ENCODE data around the gene SCN2B. TPM values are rescaled to one million over a fixed set of nuclear protein-coding genes. Genes with fewer than 3 reads are reported as not detected.
A peak's percentile ranks its signal among the peaks of the same experiment; 100 is the strongest.

The SCN2B gene
- polyA plus RNA-seq, 1 donor = 1.3 TPM

GRCh38 chr11:118175031-118175992, 1.1 kb downstream of the SCN2B start:
- Histone ChIP-seq H3K27me3 (ENCODE audit: control insufficient read depth, insufficient read depth, low read length) (peaks cover 31% of the 10 kb centered on the region), H3K4me1 (ENCODE audit: control insufficient read depth, insufficient read depth, low read length) (peaks cover 12% of the 10 kb centered on the region), H3K4me3 (ENCODE audit: low read length) (peak overlapping the region; percentile 30), H3K9me3 (ENCODE audit: control insufficient read depth, low read depth, low read length) (no peaks in the 10 kb centered on the region), H3K36me3 (ENCODE audit: control insufficient read depth, insufficient read depth, low read length) (no peaks in the 10 kb centered on the region), H3K27ac (ENCODE audit: low read length) (no peak overlapping the region)
- DNase-seq = no peak
- 83% methylated on average over 2 of the region's 13 CpGs for WGBS (ENCODE audit: insufficient coverage, low lambda C conversion rate)

GRCh38 chr11:118174006-118174567, 2.4 kb downstream of the SCN2B start:
- WGBS (ENCODE audit: insufficient coverage, low lambda C conversion rate) = no CpG with 5 or more reads among the region's 9 CpGs
- Histone ChIP-seq H3K27me3 (ENCODE audit: control insufficient read depth, insufficient read depth, low read length) (peaks cover 40% of the 10 kb centered on the region), H3K4me3 (ENCODE audit: low read length) (no peak overlapping the region), H3K4me1 (ENCODE audit: control insufficient read depth, insufficient read depth, low read length) (peaks cover 16% of the 10 kb centered on the region), H3K27ac (ENCODE audit: low read length) (no peak overlapping the region), H3K9me3 (ENCODE audit: control insufficient read depth, low read depth, low read length) (no peaks in the 10 kb centered on the region), H3K36me3 (ENCODE audit: control insufficient read depth, insufficient read depth, low read length) (no peaks in the 10 kb centered on the region)
- DNase-seq = no peak

- Histone ChIP-seq H3K4me1 (ENCODE audit: control insufficient read depth, insufficient read depth, low read length) (peaks cover 22% of the 10 kb centered on the region), H3K27ac (ENCODE audit: low read length) (no peak overlapping the region), H3K27me3 (ENCODE audit: control insufficient read depth, insufficient read depth, low read length) (peaks cover 42% of the 10 kb centered on the region), H3K9me3 (ENCODE audit: control insufficient read depth, low read depth, low read length) (no peaks in the 10 kb centered on the region), H3K4me3 (ENCODE audit: low read length) (no peak overlapping the region), H3K36me3 (ENCODE audit: control insufficient read depth, insufficient read depth, low read length) (no peaks in the 10 kb centered on the region)
- DNase-seq = no peak
- WGBS (ENCODE audit: insufficient coverage, low lambda C conversion rate) = no CpG with 5 or more reads among the region's 9 CpGs
Observed at GRCh38 chr11:118172356-118172755, 4.1 kb downstream of the SCN2B start.

- H3K9me3 ChIP-seq (ENCODE audit: control insufficient read depth, low read depth, low read length) = no peaks in the 10 kb centered on the region
- H3K27me3 ChIP-seq (ENCODE audit: control insufficient read depth, insufficient read depth, low read length) = peaks cover 44% of the 10 kb centered on the region
Observed at GRCh38 chr11:118171269-118172062, 5.0 kb downstream of the SCN2B start.

GRCh38 chr11:118170882-118171268, 5.6 kb downstream of the SCN2B start:
- Histone ChIP-seq H3K27ac (ENCODE audit: low read length) (no peak overlapping the region), H3K4me3 (ENCODE audit: low read length) (no peak overlapping the region), H3K9me3 (ENCODE audit: control insufficient read depth, low read depth, low read length) (no peaks in the 10 kb centered on the region), H3K4me1 (ENCODE audit: control insufficient read depth, insufficient read depth, low read length) (peaks cover 22% of the 10 kb centered on the region), H3K27me3 (ENCODE audit: control insufficient read depth, insufficient read depth, low read length) (peaks cover 40% of the 10 kb centered on the region), H3K36me3 (ENCODE audit: control insufficient read depth, insufficient read depth, low read length) (no peaks in the 10 kb centered on the region)
- DNase-seq = no peak
- no CpG with 5 or more reads among the region's 8 CpGs for WGBS (ENCODE audit: insufficient coverage, low lambda C conversion rate)

More at GRCh38 chr11:118171269-118172062, 5.0 kb downstream of the SCN2B start:
- Histone ChIP-seq H3K4me3 (ENCODE audit: low read length) (no peak overlapping the region), H3K27ac (ENCODE audit: low read length) (no peak overlapping the region), H3K4me1 (ENCODE audit: control insufficient read depth, insufficient read depth, low read length) (peaks cover 22% of the 10 kb centered on the region), H3K36me3 (ENCODE audit: control insufficient read depth, insufficient read depth, low read length) (no peaks in the 10 kb centered on the region)
- peak; percentile 55 to 66 for DNase-seq
- no CpG with 5 or more reads among the region's 29 CpGs for WGBS (ENCODE audit: insufficient coverage, low lambda C conversion rate)

GRCh38 chr11:118170231-118170630, 6.2 kb downstream of the SCN2B start:
- 100% methylated on average over 1 of the region's 9 CpGs for WGBS (ENCODE audit: insufficient coverage, low lambda C conversion rate)
- DNase-seq = no peak
- no peaks in the 10 kb centered on the region for H3K9me3 ChIP-seq (ENCODE audit: control insufficient read depth, low read depth, low read length)

GRCh38 chr11:118169300-118170140, 6.9 kb downstream of the SCN2B start:
- Histone ChIP-seq H3K27ac (ENCODE audit: low read length) (no peak overlapping the region), H3K27me3 (ENCODE audit: control insufficient read depth, insufficient read depth, low read length) (peaks cover 42% of the 10 kb centered on the region), H3K4me1 (ENCODE audit: control insufficient read depth, insufficient read depth, low read length) (peaks cover 18% of the 10 kb centered on the region), H3K36me3 (ENCODE audit: control insufficient read depth, insufficient read depth, low read length) (no peaks in the 10 kb centered on the region), H3K4me3 (ENCODE audit: low read length) (no peak overlapping the region), H3K9me3 (ENCODE audit: control insufficient read depth, low read depth, low read length) (no peaks in the 10 kb centered on the region)
- DNase-seq = no peak
- no CpG with 5 or more reads among the region's 7 CpGs for WGBS (ENCODE audit: insufficient coverage, low lambda C conversion rate)

More at GRCh38 chr11:118170231-118170630, 6.2 kb downstream of the SCN2B start:
- peaks cover 37% of the 10 kb centered on the region for H3K27me3 ChIP-seq (ENCODE audit: control insufficient read depth, insufficient read depth, low read length)
- H3K36me3 ChIP-seq (ENCODE audit: control insufficient read depth, insufficient read depth, low read length) = no peaks in the 10 kb centered on the region
- no peak overlapping the region for H3K4me3 ChIP-seq (ENCODE audit: low read length)
- peaks cover 22% of the 10 kb centered on the region for H3K4me1 ChIP-seq (ENCODE audit: control insufficient read depth, insufficient read depth, low read length)
- no peak overlapping the region for H3K27ac ChIP-seq (ENCODE audit: low read length)

GRCh38 chr11:118168751-118169150, 7.7 kb downstream of the SCN2B start:
- Histone ChIP-seq H3K4me1 (ENCODE audit: control insufficient read depth, insufficient read depth, low read length) (peaks cover 18% of the 10 kb centered on the region), H3K27me3 (ENCODE audit: control insufficient read depth, insufficient read depth, low read length) (peaks cover 48% of the 10 kb centered on the region), H3K4me3 (ENCODE audit: low read length) (no peak overlapping the region), H3K36me3 (ENCODE audit: control insufficient read depth, insufficient read depth, low read length) (no peaks in the 10 kb centered on the region), H3K9me3 (ENCODE audit: control insufficient read depth, low read depth, low read length) (no peaks in the 10 kb centered on the region), H3K27ac (ENCODE audit: low read length) (no peak overlapping the region)
- WGBS (ENCODE audit: insufficient coverage, low lambda C conversion rate) = no CpG with 5 or more reads among the region's 3 CpGs
- DNase-seq = peak; percentile 64

GRCh38 chr11:118168316-118168715, 8.1 kb downstream of the SCN2B start:
- peaks cover 50% of the 10 kb centered on the region for H3K27me3 ChIP-seq (ENCODE audit: control insufficient read depth, insufficient read depth, low read length)
- WGBS (ENCODE audit: insufficient coverage, low lambda C conversion rate) = no CpG with 5 or more reads among the region's 8 CpGs

More at GRCh38 chr11:118168316-118168715, 8.1 kb downstream of the SCN2B start:
- Histone ChIP-seq H3K4me3 (ENCODE audit: low read length) (no peak overlapping the region), H3K4me1 (ENCODE audit: control insufficient read depth, insufficient read depth, low read length) (peaks cover 18% of the 10 kb centered on the region), H3K27ac (ENCODE audit: low read length) (no peak overlapping the region), H3K36me3 (ENCODE audit: control insufficient read depth, insufficient read depth, low read length) (no peaks in the 10 kb centered on the region), H3K9me3 (ENCODE audit: control insufficient read depth, low read depth, low read length) (no peaks in the 10 kb centered on the region)
- no peak for DNase-seq

Data from large intestine (tissue), 3 donors.